WERI-Rb-1 (cell line): ENCODE data around the gene FAM43B.

Experiments used
- DNase-seq: peaks from one replicate; pipeline ENCODE4 v3.0.0-alpha.2; 2020
- H3K27ac ChIP-seq: fragments of 250-450 bp; sonication (Bioruptor Pico); 2 replicates; pipeline ENCODE4 v1.5.1; 2020; ENCODE audit warnings: mild to moderate bottlenecking, moderate library complexity
- H3K27me3 ChIP-seq: fragments of 250-450 bp; sonication (Bioruptor Pico); 2 replicates; pipeline ENCODE4 v1.5.1; 2021; ENCODE audit warnings: mild to moderate bottlenecking, low read depth, moderate library complexity; ENCODE audit not compliant: insufficient read depth, severe bottlenecking
- H3K36me3 ChIP-seq: fragments of 250-450 bp; sonication (Bioruptor Pico); 2 replicates; pipeline ENCODE4 v1.5.1; 2020; ENCODE audit warnings: mild to moderate bottlenecking, moderate library complexity
- H3K4me3 ChIP-seq: 2 replicates; pipeline ENCODE4 v1.5.1; 2011; ENCODE audit warnings: low read depth, mild to moderate bottlenecking, control low read depth, low read length
- H3K9me3 ChIP-seq: fragments of 250-450 bp; sonication (Bioruptor Pico); 2 replicates; pipeline ENCODE4 v1.5.1; 2021; ENCODE audit warnings: mild to moderate bottlenecking, moderate library complexity; ENCODE audit not compliant: severe bottlenecking
- CTCF ChIP-seq: IDR thresholded peaks from 2 replicates; pipeline ENCODE4 v1.5.1; 2011; ENCODE audit warnings: low read depth, mild to moderate bottlenecking, control low read depth, inconsistent platforms, low read length

Gene FAM43B

GRCh38 chr1:20551945-20552727 is at the start of gene FAM43B:
FAM43B (plus strand) TSS chr1:20552573; CDS start chr1:20552974, 401 bp downstream.
- no peaks in the 10 kb centered on the region for H3K36me3 ChIP-seq
- peaks cover 7% of the 10 kb centered on the region for H3K27me3 ChIP-seq
- peak; percentile 92 for DNase-seq
- no peaks in the 10 kb centered on the region for H3K9me3 ChIP-seq
- H3K4me3 ChIP-seq = peak within 1 kb of the TSS; percentile 53
- no peak for TF ChIP-seq CTCF
- H3K27ac ChIP-seq = peak within 1 kb of the TSS; percentile 57

GRCh38 chr1:20505488-20505887 is 46.9 kb upstream of the FAM43B start:
- Histone ChIP-seq H3K27me3 (no peaks in the 10 kb centered on the region), H3K27ac (no peak overlapping the region), H3K36me3 (peaks cover 40% of the 10 kb centered on the region), H3K4me3 (no peak overlapping the region), H3K9me3 (no peaks in the 10 kb centered on the region)
- TF ChIP-seq CTCF = no peak
- no peak for DNase-seq

- H3K27ac ChIP-seq = peak overlapping the region; percentile 71
- TF ChIP-seq CTCF = no peak
These were observed 45.2 kb upstream of the FAM43B start for GRCh38 chr1:20507248-20507563.

GRCh38 chr1:20507564-20508410 is 44.6 kb upstream of the FAM43B start, which contains the start of gene MUL1:
MUL1 (minus strand) TSS chr1:20508151; CDS start chr1:20508024, 127 bp downstream.
- Histone ChIP-seq H3K27ac (peak within 1 kb of the TSS; percentile 71), H3K9me3 (no peaks in the 10 kb centered on the region), H3K36me3 (peaks cover 17% of the 10 kb centered on the region), H3K27me3 (no peaks in the 10 kb centered on the region), H3K4me3 (peak within 1 kb of the TSS; percentile 87)
- DNase-seq = peak; percentile 95
- TF ChIP-seq CTCF = no peak

More at GRCh38 chr1:20507248-20507563, 45.2 kb upstream of the FAM43B start:
- no peaks in the 10 kb centered on the region for H3K27me3 ChIP-seq
- H3K9me3 ChIP-seq = no peaks in the 10 kb centered on the region
- no peak for DNase-seq
- peaks cover 23% of the 10 kb centered on the region for H3K36me3 ChIP-seq
- peak overlapping the region; percentile 87 for H3K4me3 ChIP-seq

- TF ChIP-seq CTCF = no peak
- H3K27ac ChIP-seq = peak overlapping the region; percentile 71
- peaks cover 12% of the 10 kb centered on the region for H3K36me3 ChIP-seq
- peak overlapping the region; percentile 87 for H3K4me3 ChIP-seq
- H3K27me3 ChIP-seq = no peaks in the 10 kb centered on the region
- no peak for DNase-seq
- no peaks in the 10 kb centered on the region for H3K9me3 ChIP-seq
These were observed 44.0 kb upstream of the FAM43B start for GRCh38 chr1:20508411-20508771.
